ENCODE measurements around the gene UBE2A. TPM values are rescaled to one million over a fixed set of nuclear protein-coding genes. Genes with fewer than 3 reads are reported as not detected.

The UBE2A gene
- total RNA-seq, 1 experiment from 2014 or later = 43.3 TPM

GRCh38 chrX:119579414-119579813 lies 5.1 kb downstream of the UBE2A start:
- DNase-seq (ENCODE audit: low spot score) (no peak), ATAC-seq (no peak)
- ChIA-PET POLR2A (no interaction called here), CTCF (interaction anchor here (1.2 kb wide), 1 partner anchor 63 kb away, joined by 4 read pairs; no protein-coding TSS in a partner anchor)
- H3K27ac Mint-ChIP-seq = no peak overlapping the region
- H3K4me3 Mint-ChIP-seq = no peak overlapping the region
- H3K4me1 Mint-ChIP-seq = no peaks in the 10 kb centered on the region
- TF ChIP-seq NFYB (CRISPR knock-in tag; conservative IDR thresholded peaks at IDR 0.05; ENCODE audit: low read depth) = no peak
- no peak for TF ChIP-seq MAX (CRISPR knock-in tag; IDR thresholded peaks at IDR 0.05)
- no peak for TF ChIP-seq ZNF138 (CRISPR knock-in tag; conservative IDR thresholded peaks at IDR 0.05)
- TF ChIP-seq TCF7 (CRISPR knock-in tag; IDR thresholded peaks at IDR 0.05; ENCODE audit: low read depth) = no peak
- no peak for TF ChIP-seq STAT6 (CRISPR knock-in tag; conservative IDR thresholded peaks at IDR 0.05; ENCODE audit: low read depth)
- no peaks in the 10 kb centered on the region for H3K9me3 Mint-ChIP-seq
- H3K36me3 Mint-ChIP-seq = peaks cover 2% of the 10 kb centered on the region; the same call in 1 of the 2 replicates
- no peaks in the 10 kb centered on the region for H3K27me3 Mint-ChIP-seq (ENCODE audit: low read depth)

GRCh38 chrX:119583431-119584059 lies 9.2 kb downstream of the UBE2A start:
- Mint-ChIP-seq H3K4me3 (no peak overlapping the region), H3K27me3 (ENCODE audit: low read depth) (no peaks in the 10 kb centered on the region), H3K36me3 (no peaks in the 10 kb centered on the region), H3K9me3 (no peaks in the 10 kb centered on the region), H3K27ac (no peak overlapping the region), H3K4me1 (no peaks in the 10 kb centered on the region)
- ChIA-PET POLR2A (interaction anchor here (0.9 kb wide), 1 partner anchor 9 kb away, joined by 4 read pairs; no protein-coding TSS in a partner anchor), CTCF (no interaction called here)
- TF ChIP-seq KAT7 (CRISPR knock-in tag; IDR thresholded peaks at IDR 0.05; ENCODE audit: borderline replicate concordance) = no peak
- no peak for TF ChIP-seq HMGA2 (CRISPR knock-in tag; IDR thresholded peaks at IDR 0.05)
- TF ChIP-seq IRF2 (CRISPR knock-in tag; IDR thresholded peaks at IDR 0.05; ENCODE audit: borderline replicate concordance, low read depth) = no peak
- no peak for TF ChIP-seq CREM (CRISPR knock-in tag; IDR thresholded peaks at IDR 0.05)
- no peak for TF ChIP-seq ZNF423 (CRISPR knock-in tag; IDR thresholded peaks at IDR 0.05)
- no peak for TF ChIP-seq ATF1 (CRISPR knock-in tag; IDR thresholded peaks at IDR 0.05)
- TF ChIP-seq ZSCAN18 (CRISPR knock-in tag; IDR thresholded peaks at IDR 0.05) = no peak
- no peak for TF ChIP-seq GTF2I (CRISPR knock-in tag; conservative IDR thresholded peaks at IDR 0.05)
- no peak for TF ChIP-seq STAT6 (CRISPR knock-in tag; conservative IDR thresholded peaks at IDR 0.05; ENCODE audit: low read depth)
- no peak for TF ChIP-seq ZBTB21 (CRISPR knock-in tag; IDR thresholded peaks at IDR 0.05; ENCODE audit: borderline replicate concordance)
- ATAC-seq (no peak), DNase-seq (ENCODE audit: low spot score) (no peak)

GRCh38 chrX:119589810-119590209 lies 15.4 kb downstream of the UBE2A start:
- Mint-ChIP-seq H3K4me3 (no peak overlapping the region), H3K36me3 (peaks cover 18% of the 10 kb centered on the region), H3K27me3 (ENCODE audit: low read depth) (no peaks in the 10 kb centered on the region), H3K9me3 (no peaks in the 10 kb centered on the region), H3K27ac (no peak overlapping the region), H3K4me1 (no peaks in the 10 kb centered on the region)
- TF ChIP-seq SMAD4 (CRISPR knock-in tag; IDR thresholded peaks at IDR 0.05) (no peak), ZNF425 (CRISPR knock-in tag; conservative IDR thresholded peaks at IDR 0.05) (no peak), PREB (CRISPR knock-in tag; IDR thresholded peaks at IDR 0.05; ENCODE audit: borderline replicate concordance) (no peak), GRHL2 (CRISPR knock-in tag; IDR thresholded peaks at IDR 0.05; ENCODE audit: insufficient replicate concordance, severe bottlenecking) (no peak), ZNF219 (CRISPR knock-in tag; IDR thresholded peaks at IDR 0.05; ENCODE audit: borderline replicate concordance) (no peak), SMAD3 (CRISPR knock-in tag; IDR thresholded peaks at IDR 0.05; ENCODE audit: borderline replicate concordance) (no peak), FOXK1 (CRISPR knock-in tag; IDR thresholded peaks at IDR 0.05) (no peak)
- DNase-seq (ENCODE audit: low spot score) (no peak), ATAC-seq (no peak)
- CTCF ChIA-PET = interaction anchor here (1.2 to 1.4 kb wide), 2 partner anchors 20 to 138 kb away, joined by 3 to 6 read pairs; no protein-coding TSS in a partner anchor
- POLR2A ChIA-PET = no interaction called here
